Tibial nerve (tissue), 4 donors: ENCODE measurements around the gene ZCCHC14. TPM values are rescaled to one million over a fixed set of nuclear protein-coding genes. Genes with fewer than 3 reads are reported as not detected.
A peak's percentile ranks its signal among the peaks of the same experiment; 100 is the strongest.
"Not testable (repeated sequence)": the region's sequence is repeated elsewhere in the genome, so short reads cannot be mapped to it uniquely, and the experiment has no call there.

Experiments
- DNase-seq, 2 donors: peaks; one replicate each; pipeline ENCODE4 v3.0.0-alpha.2; 2019; ENCODE audit warnings: low spot score in 2 of 2
- H3K27ac ChIP-seq, 4 donors: fragments of 200-600 bp; sonication (generic) in 3 of 4; one replicate each; pipeline ENCODE4 v1.5.1; 2017 to 2019; ENCODE audit warnings: mild to moderate bottlenecking in 1 of 4
- H3K27me3 ChIP-seq, 2 donors: fragments of 200-600 bp; sonication (generic) in 1 of 2; one replicate each; pipeline versions ENCODE4 v1.5.1 to v1.6.0; 2017 to 2019
- H3K36me3 ChIP-seq, 3 donors: fragments of 200-600 bp; sonication (generic); one replicate each; pipeline ENCODE4 v1.5.1; 2018 to 2019
- H3K4me1 ChIP-seq, 4 donors: fragments of 200-600 bp; sonication (generic) in 3 of 4; one replicate each; pipeline ENCODE4 v1.5.1; 2017 to 2019
- H3K4me3 ChIP-seq, 4 donors: fragments of 200-600 bp; sonication (generic) in 3 of 4; one replicate each; pipeline ENCODE4 v1.5.1; 2017 to 2019; ENCODE audit warnings: mild to moderate bottlenecking in 1 of 4, moderate library complexity in 1 of 4
- H3K9me3 ChIP-seq, 4 donors: fragments of 200-600 bp; sonication (generic) in 3 of 4; one replicate each; pipeline ENCODE4 v1.5.1; 2017 to 2019
- CTCF ChIP-seq, 5 experiments: fragments of 200-600 bp in 3 of 5; fragments of 450-650 bp in 2 of 5; sonication (generic) in 3 of 5; IDR thresholded peaks; one replicate each; pipeline ENCODE4 v1.5.1; 2016 to 2019; ENCODE audit warnings: antibody characterized with exemption in 5 of 5, mild to moderate bottlenecking in 3 of 5, moderate library complexity in 2 of 5
- EP300 ChIP-seq, 2 donors: sonication (generic); formaldehyde crosslinking; IDR thresholded peaks; one replicate each; pipeline ENCODE4 v1.6.1; 2017; ENCODE audit warnings: antibody characterized with exemption in 2 of 2, mild to moderate bottlenecking in 1 of 2
- POLR2A ChIP-seq, 2 donors: fragments of 450-650 bp; IDR thresholded peaks; one replicate each; pipeline ENCODE4 v1.6.1; 2017; ENCODE audit warnings: antibody characterized with exemption in 2 of 2, mild to moderate bottlenecking in 2 of 2, moderate library complexity in 2 of 2
- WGBS, 2 donors: methylation state at CpG; one replicate each; pipeline ENCODE4 v1.1.5; 2018; 5-methylcytosine and 5-hydroxymethylcytosine counted together
- total RNA-seq, 4 donors: library from RNA; depleted of rRNA; stranded (reverse); fragments of >200 nt; gene quantifications; one replicate each; pipeline ENCODE4 v1.1.0, GENCODE V29; 2016

Gene ZCCHC14
- total RNA-seq, 4 donors from 2014 or later = 15.3 to 45.8 (median 25.8) TPM

GRCh38 chr16:87486282-87486681, 6.5 kb downstream of the ZCCHC14 start:
- no peak overlapping the region for H3K4me3 ChIP-seq
- 75 to 83% methylated on average over 8 of the region's 8 CpGs for WGBS, 2 donors
- peak overlapping the region in 2 of 4 donors; percentile 11 to 46 for H3K27ac ChIP-seq
- no peaks in the 10 kb centered on the region for H3K9me3 ChIP-seq
- no peak for TF ChIP-seq EP300 (IDR thresholded peaks at IDR 0.05)
- H3K27me3 ChIP-seq = no peaks in the 10 kb centered on the region
- H3K36me3 ChIP-seq = no peaks in the 10 kb centered on the region
- no peak for DNase-seq
- peaks cover 0 to 89% (median 41%) of the 10 kb centered on the region in 4 donors for H3K4me1 ChIP-seq

- peaks cover 0 to 89% (median 37%) of the 10 kb centered on the region in 4 donors for H3K4me1 ChIP-seq
- peak overlapping the region in 1 of 4 donors; percentile 46 for H3K27ac ChIP-seq
- H3K9me3 ChIP-seq, H3K27me3 ChIP-seq, DNase-seq, H3K4me3 ChIP-seq, H3K36me3 ChIP-seq: not testable (repeated sequence)
- WGBS, 2 donors = 87 to 89% methylated on average over 4 of the region's 4 CpGs
These were observed 7.0 kb downstream of the ZCCHC14 start for GRCh38 chr16:87485792-87486191.

GRCh38 chr16:87484487-87485331, 8.1 kb downstream of the ZCCHC14 start:
- H3K27me3 ChIP-seq = no peaks in the 10 kb centered on the region
- 69 to 70% methylated on average over 20 to 22 of the region's 22 CpGs for WGBS, 2 donors
- H3K36me3 ChIP-seq = no peaks in the 10 kb centered on the region
- H3K4me1 ChIP-seq = peaks cover 0 to 81% (median 33%) of the 10 kb centered on the region in 4 donors
- no peak overlapping the region for H3K4me3 ChIP-seq
- H3K9me3 ChIP-seq = no peaks in the 10 kb centered on the region
- TF ChIP-seq POLR2A (IDR thresholded peaks at IDR 0.05) (no peak), EP300 (IDR thresholded peaks at IDR 0.05) (no peak), CTCF (IDR thresholded peaks at IDR 0.05) (no peak)
- no peak for DNase-seq
- peak overlapping the region in 2 of 4 donors; percentile 50 to 55 for H3K27ac ChIP-seq

GRCh38 chr16:87483481-87483880, 9.3 kb downstream of the ZCCHC14 start:
- WGBS, 2 donors = 84 to 85% methylated on average over 5 of the region's 5 CpGs
- no peak for TF ChIP-seq POLR2A (IDR thresholded peaks at IDR 0.05)
- TF ChIP-seq EP300 (IDR thresholded peaks at IDR 0.05) = no peak
- no peak for TF ChIP-seq CTCF (IDR thresholded peaks at IDR 0.05)
- no peak for DNase-seq
- Histone ChIP-seq H3K27ac (no peak overlapping the region), H3K4me3 (no peak overlapping the region), H3K4me1 (peaks cover 0 to 69% (median 27%) of the 10 kb centered on the region in 4 donors), H3K36me3 (no peaks in the 10 kb centered on the region), H3K27me3 (no peaks in the 10 kb centered on the region), H3K9me3 (no peaks in the 10 kb centered on the region)

GRCh38 chr16:87482670-87483069, 10.2 kb downstream of the ZCCHC14 start:
- H3K27ac ChIP-seq, H3K36me3 ChIP-seq, H3K27me3 ChIP-seq, H3K9me3 ChIP-seq, DNase-seq, H3K4me3 ChIP-seq: not testable (repeated sequence)
- peaks cover 0 to 65% (median 23%) of the 10 kb centered on the region in 4 donors for H3K4me1 ChIP-seq
- 83 to 86% methylated on average over 6 of the region's 6 CpGs for WGBS, 2 donors

GRCh38 chr16:87482266-87482665, 10.6 kb downstream of the ZCCHC14 start:
- Histone ChIP-seq H3K4me3 (no peak overlapping the region), H3K36me3 (no peaks in the 10 kb centered on the region), H3K9me3 (no peaks in the 10 kb centered on the region), H3K4me1 (peaks cover 0 to 65% (median 21%) of the 10 kb centered on the region in 4 donors), H3K27me3 (no peaks in the 10 kb centered on the region), H3K27ac (no peak overlapping the region)
- 86 to 88% methylated on average over 9 of the region's 9 CpGs for WGBS, 2 donors
- no peak for DNase-seq
- TF ChIP-seq POLR2A (IDR thresholded peaks at IDR 0.05) = no peak
- no peak for TF ChIP-seq CTCF (IDR thresholded peaks at IDR 0.05)
- no peak for TF ChIP-seq EP300 (IDR thresholded peaks at IDR 0.05)

- H3K27me3 ChIP-seq, H3K27ac ChIP-seq, H3K36me3 ChIP-seq, DNase-seq, H3K4me3 ChIP-seq, H3K9me3 ChIP-seq: not testable (repeated sequence)
- H3K4me1 ChIP-seq = peaks cover 0 to 61% (median 17%) of the 10 kb centered on the region in 4 donors
- 70 to 92% methylated on average over 4 to 5 of the region's 5 CpGs for WGBS, 2 donors
These were observed 11.1 kb downstream of the ZCCHC14 start for GRCh38 chr16:87481711-87482110.

- not testable (repeated sequence) for H3K9me3 ChIP-seq, H3K27me3 ChIP-seq, H3K4me3 ChIP-seq, H3K36me3 ChIP-seq, DNase-seq
- Histone ChIP-seq H3K27ac (peak overlapping the region in 1 of 4 donors; percentile 36), H3K4me1 (peaks cover 0 to 42% (median 3%) of the 10 kb centered on the region in 4 donors)
- WGBS, 2 donors = 69 to 71% methylated on average over 30 of the region's 30 CpGs
These were observed 15.4 kb downstream of the ZCCHC14 start for GRCh38 chr16:87477209-87477981.
